Adipose tissue (tissue), 3 donors: ENCODE data around the gene MR1. TPM values are rescaled to one million over a fixed set of nuclear protein-coding genes. Genes with fewer than 3 reads are reported as not detected.

ENCODE experiments used
- H3K27ac ChIP-seq: one replicate; pipeline ENCODE4 v1.5.1; 2013; ENCODE audit warnings: low read depth, low read length
- WGBS, 3 donors: extraction: QIAGEN DNeasy Blood & Tissue Kit; methylation state at CpG; one replicate each; pipeline ENCODE4 v1.1.7; 2013; 5-methylcytosine and 5-hydroxymethylcytosine counted together
- polyA plus RNA-seq, 3 donors: library from polyadenylated mRNA; stranded (reverse); fragments of 200-250 nt; gene quantifications; one replicate each; pipeline ENCODE4 v1.2.3, GENCODE V29; 2013
- donor health status: healthy with polysubstance abuse.
- donor health status: Bipolar disorder and iron deficiency.
- donor health status: healthy.

Gene MR1
- polyA plus RNA-seq, 3 donors: 2.1 to 4.9 (median 2.4) TPM

DNA sequence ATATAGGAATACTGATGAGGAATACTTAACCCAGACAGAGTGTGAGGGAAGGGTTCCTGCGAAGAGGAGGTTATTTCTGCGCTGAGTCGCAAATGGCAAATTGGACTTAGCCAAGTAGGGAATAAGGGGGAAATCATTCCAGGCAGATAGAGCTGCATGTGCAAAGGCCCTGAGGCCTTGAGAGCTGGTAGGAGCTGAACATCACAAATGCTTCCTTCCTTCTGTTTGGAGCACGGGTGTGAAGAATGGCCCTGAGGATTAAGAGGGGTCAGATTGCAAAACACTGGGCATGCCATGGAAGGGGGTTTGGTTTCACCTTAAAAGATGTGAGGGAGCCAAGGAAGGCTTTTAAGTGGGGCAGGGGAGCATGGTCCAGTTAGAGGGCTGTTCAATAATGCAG, 67.2 kb downstream of the MR1 start:
- WGBS, 3 donors: 83 to 92% (median 87%) methylated on average over 4 of the region's 4 CpGs
- no peak overlapping the region for H3K27ac ChIP-seq

- H3K27ac ChIP-seq: no peak overlapping the region
- WGBS, 3 donors: 52 to 62% (median 57%) methylated on average over 9 of the region's 9 CpGs
Observed at GRCh38 chr1:181101581-181102226, 67.9 kb downstream of the MR1 start.

DNA sequence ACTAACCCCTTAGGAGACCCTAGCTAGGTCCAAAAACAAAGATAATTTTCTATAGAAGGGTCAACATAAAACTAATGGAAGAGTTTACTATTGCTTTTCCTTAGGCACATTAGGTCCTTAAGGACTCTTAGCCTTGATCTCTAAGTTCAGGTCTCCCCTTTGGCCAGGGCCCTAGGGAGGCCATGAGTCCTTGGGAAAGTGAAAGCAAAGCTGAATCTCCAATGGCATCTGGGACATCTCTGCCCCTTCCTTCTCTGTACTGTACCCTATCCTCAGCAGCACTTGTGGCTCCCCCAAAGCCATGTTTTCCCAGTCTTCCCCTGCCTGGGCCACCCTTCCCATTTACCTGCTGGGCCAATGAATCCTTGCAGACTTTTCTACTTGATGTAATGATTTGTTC, 69.1 kb downstream of the MR1 start:
- H3K27ac ChIP-seq: no peak overlapping the region

DNA sequence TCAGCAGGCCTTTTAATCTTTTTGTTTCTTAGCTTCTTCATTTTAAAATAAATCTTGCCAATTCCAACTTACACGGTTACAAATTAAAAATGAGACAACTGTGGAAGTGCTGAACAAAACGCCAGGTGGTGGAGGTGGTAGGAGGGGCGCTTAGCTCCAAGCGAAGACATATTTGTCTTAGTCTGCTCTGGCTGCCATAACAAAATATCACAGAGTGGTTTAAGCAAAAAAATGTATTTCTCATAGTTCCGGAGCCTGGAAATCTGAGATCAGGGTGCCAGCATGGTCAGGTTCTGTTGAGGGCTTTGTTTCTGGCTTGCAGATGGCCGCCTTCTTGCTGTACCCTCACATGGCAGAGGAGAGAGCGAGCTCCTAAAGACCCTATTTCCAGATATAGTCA, 69.6 kb downstream of the MR1 start:
- WGBS, 3 donors: 91 to 96% (median 95%) methylated on average over 7 of the region's 7 CpGs

DNA sequence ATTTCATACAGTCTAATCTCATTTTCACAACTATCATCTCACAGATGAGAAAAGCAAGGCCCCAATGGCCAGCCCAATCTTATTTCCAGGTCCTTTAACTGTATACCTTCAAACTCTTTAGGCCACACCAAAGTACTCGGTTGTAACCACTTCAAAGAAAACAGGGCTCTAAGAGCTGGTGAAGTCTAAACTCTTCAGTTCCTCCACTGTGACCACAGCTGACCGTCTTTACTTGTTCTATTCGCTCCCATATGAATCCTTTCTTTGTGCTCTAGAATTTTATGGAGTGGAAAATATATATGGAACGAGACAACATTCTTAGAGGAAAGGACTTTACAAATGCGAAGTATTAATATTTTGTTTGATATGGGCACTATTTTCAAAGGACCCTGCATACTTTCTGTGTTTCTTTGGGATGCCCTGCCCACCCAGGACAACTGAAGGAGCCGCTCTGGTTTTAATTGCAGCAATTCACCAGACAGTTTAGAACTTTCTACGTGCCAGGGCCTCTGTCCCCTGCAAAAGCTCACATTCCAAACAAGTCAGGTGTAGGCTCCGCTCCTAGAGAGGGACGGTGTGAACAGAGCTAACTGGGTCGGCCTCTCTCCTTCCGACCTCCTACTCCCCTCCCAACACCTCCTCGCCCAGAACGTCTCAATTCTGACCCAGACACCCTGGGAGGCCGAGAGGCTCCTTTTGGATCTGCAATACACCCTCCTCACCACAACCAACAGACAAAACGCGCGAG, 70.4 kb downstream of the MR1 start:
- no peak overlapping the region for H3K27ac ChIP-seq
- 34 to 43% (median 39%) methylated on average over 17 of the region's 17 CpGs for WGBS, 3 donors

More for the DNA sequence above, 69.6 kb downstream of the MR1 start:
- H3K27ac ChIP-seq: no peak overlapping the region

DNA sequence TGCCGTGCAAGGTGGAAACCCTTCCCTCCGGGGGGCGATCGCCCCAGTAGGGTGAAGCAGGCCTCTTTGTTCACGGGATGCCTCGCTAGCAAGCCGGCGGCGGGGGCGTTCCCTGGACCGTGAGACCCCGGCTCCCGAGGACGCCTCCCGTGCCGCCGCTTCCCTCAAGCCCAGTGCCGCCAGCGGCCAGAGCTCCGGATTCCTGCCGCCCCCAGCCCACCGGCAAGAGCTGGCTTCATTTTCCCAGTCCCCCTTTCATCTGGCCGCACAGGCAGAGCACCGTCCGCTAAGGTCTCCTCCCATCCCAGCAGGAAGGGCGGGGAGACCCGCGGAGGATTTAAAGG, 71.0 kb downstream of the MR1 start:
- 0 to 1% (median 0%) methylated on average over 28 of the region's 28 CpGs for WGBS, 3 donors
- H3K27ac ChIP-seq: no peak overlapping the region

- 2% methylated on average over 87 to 100 of the region's 104 CpGs for WGBS, 3 donors
- no peak overlapping the region for H3K27ac ChIP-seq
Observed at GRCh38 chr1:181105134-181106021, 71.6 kb downstream of the MR1 start.

DNA sequence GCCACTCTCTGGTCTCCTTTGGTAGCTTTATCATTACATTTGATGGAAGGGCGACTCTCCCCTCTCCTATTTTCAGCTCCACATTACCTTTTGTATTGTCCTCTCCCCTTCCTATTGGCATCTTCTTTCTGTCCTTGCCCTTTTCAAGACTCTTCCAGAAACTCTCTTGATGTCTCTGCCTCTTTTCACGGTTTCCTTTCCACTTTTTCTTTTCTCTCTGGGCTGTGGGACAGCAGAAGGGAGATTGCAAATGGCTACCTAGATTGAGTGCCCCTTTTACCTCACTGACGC, 72.2 kb downstream of the MR1 start:
- H3K27ac ChIP-seq: no peak overlapping the region
- 58 to 65% (median 64%) methylated on average over 3 of the region's 3 CpGs for WGBS, 3 donors

GRCh38 chr1:181106479-181106878, 72.7 kb downstream of the MR1 start:
- WGBS, 3 donors: 47 to 61% (median 56%) methylated on average over 6 of the region's 6 CpGs
- H3K27ac ChIP-seq: no peak overlapping the region

DNA sequence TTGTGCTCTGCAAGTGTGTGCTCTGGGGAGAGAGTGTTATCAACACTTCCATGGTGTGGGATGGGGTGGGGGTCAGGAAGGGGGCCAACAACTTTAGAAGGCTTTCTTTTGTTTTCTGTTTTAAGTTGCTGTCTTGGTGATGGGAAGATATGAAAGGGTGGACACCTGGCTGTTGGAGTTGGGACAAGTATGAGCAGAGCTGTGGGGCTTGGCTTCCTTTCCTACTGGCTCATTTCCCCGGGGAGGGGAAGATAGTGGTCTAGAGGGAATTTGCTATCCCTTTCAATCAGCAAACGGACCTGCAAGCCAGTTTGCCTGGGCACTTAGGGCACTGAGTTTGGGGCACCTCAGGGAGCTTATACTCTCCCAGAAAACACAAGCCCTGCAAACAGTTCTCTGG, 73.9 kb downstream of the MR1 start:
- H3K27ac ChIP-seq: no peak overlapping the region
- WGBS, 3 donors: 35 to 58% (median 47%) methylated on average over 2 of the region's 2 CpGs

DNA sequence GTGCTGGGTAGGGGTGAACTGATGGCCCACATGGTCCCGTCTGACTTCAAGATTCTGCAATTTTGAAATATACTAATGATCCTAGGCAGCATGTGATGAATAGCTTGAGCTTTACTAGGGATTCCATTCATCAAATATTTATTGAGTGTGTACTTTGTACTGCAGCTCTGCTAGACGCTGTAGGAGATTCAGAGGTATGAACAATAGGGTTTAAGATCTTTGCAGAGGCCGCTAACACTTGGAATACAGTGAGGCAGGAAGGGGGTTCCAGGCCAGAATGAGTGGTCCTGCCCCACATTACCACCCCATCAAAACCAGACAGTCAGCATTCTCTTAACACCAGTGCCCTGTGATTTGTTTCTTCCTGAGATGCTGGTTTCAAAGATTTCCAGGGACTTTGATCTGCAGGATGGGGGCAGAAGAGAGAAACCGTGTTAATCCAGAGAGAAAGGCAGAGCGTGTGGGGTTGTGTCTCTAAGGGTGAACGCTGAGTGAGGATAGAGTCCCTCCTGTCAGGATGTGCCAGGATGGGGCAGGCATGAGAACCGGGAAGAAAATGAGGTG, 74.6 kb downstream of the MR1 start:
- no peak overlapping the region for H3K27ac ChIP-seq
- WGBS, 3 donors: 57 to 93% (median 83%) methylated on average over 7 of the region's 7 CpGs

- WGBS, 3 donors: 76 to 85% (median 80%) methylated on average over 2 of the region's 2 CpGs
- H3K27ac ChIP-seq: no peak overlapping the region
Observed at GRCh38 chr1:181110013-181110412, 76.2 kb downstream of the MR1 start.

Other genes with a start within 250 kb of the MR1 start
- gene KIAA1614, start 121.1 kb upstream of the MR1 start, polyA plus RNA-seq: 1 to 10 TPM in 2 of 3 donors, under 1 TPM in 1; 0.79 to 4.8 (median 3.3) TPM
- 1 to 10 TPM; 2.9 to 9.0 (median 6.7) TPM for gene STX6, start 11.1 kb upstream of the MR1 start, polyA plus RNA-seq
- 10 to 100 TPM in 1 of 3 donors, 1 to 10 TPM in 2; 2.3 to 13.6 (median 8.5) TPM for gene IER5, start 54.7 kb downstream of the MR1 start, polyA plus RNA-seq